ENCODE data around the gene ENTPD2.
A peak's percentile ranks its signal among the peaks of the same experiment; 100 is the strongest.

The ENTPD2 gene

GRCh38 chr9:137071282-137071681 lies 17.4 kb upstream of the ENTPD2 start:
- POLR2A ChIA-PET, result interaction anchor here (1.3 to 3.2 kb wide), 4 partner anchors 12 to 169 kb away, joined by 3 to 27 read pairs (median 6); partner anchors contain the start of gene MAN1B1
- DNase-seq (ENCODE audit: extremely low spot score), result no peak
- TF ChIP-seq TARDBP (IDR thresholded peaks at IDR 0.05) (no peak), ZNF384 (IDR thresholded peaks at IDR 0.05) (no peak), LEF1 (IDR thresholded peaks at IDR 0.05; ENCODE audit: borderline replicate concordance) (no peak), SUZ12 (IDR thresholded peaks at IDR 0.05) (no peak), PKNOX1 (IDR thresholded peaks at IDR 0.05) (no peak), L3MBTL2 (conservative IDR thresholded peaks at IDR 0.05) (no peak), FOXA1 (IDR thresholded peaks at IDR 0.05) (no peak), ARNT (IDR thresholded peaks at IDR 0.05) (no peak), HDGF (IDR thresholded peaks at IDR 0.05; ENCODE audit: borderline replicate concordance) (no peak), SP1 (IDR thresholded peaks at IDR 0.05) (no peak), BHLHE40 (IDR thresholded peaks at IDR 0.05; ENCODE audit: borderline replicate concordance) (no peak), NFRKB (IDR thresholded peaks at IDR 0.05) (no peak), ELF4 (IDR thresholded peaks at IDR 0.05) (no peak), CTBP1 (IDR thresholded peaks at IDR 0.05; ENCODE audit: borderline replicate concordance) (no peak), FOXK2 (IDR thresholded peaks at IDR 0.05) (no peak), FOXM1 (IDR thresholded peaks at IDR 0.05; ENCODE audit: borderline replicate concordance) (no peak)

GRCh38 chr9:137070906-137071275 lies 17.0 kb upstream of the ENTPD2 start:
- no peak for DNase-seq (ENCODE audit: extremely low spot score)
- TF ChIP-seq TARDBP (IDR thresholded peaks at IDR 0.05), result no peak
- TF ChIP-seq HDGF (IDR thresholded peaks at IDR 0.05; ENCODE audit: borderline replicate concordance), result no peak
- TF ChIP-seq LEF1 (IDR thresholded peaks at IDR 0.05; ENCODE audit: borderline replicate concordance), result no peak
- 0 out of 2 replicates have a peak, but pooled peaks have one; percentile 1 for TF ChIP-seq L3MBTL2 (conservative IDR thresholded peaks at IDR 0.05)
- TF ChIP-seq ZNF384 (IDR thresholded peaks at IDR 0.05), result no peak
- CTCF ChIA-PET, result interaction anchor here (0.8 to 2.4 kb wide), 6 partner anchors 13 to 166 kb away, joined by 3 to 11 read pairs (median 6); partner anchors contain the start of genes ABCA2 and NPDC1
- POLR2A ChIA-PET, result interaction anchor here (1.2 to 3.2 kb wide), 5 partner anchors 13 to 170 kb away, joined by 3 to 27 read pairs (median 5); partner anchors contain the start of gene MAN1B1

More at GRCh38 chr9:137071282-137071681, 17.4 kb upstream of the ENTPD2 start:
- CTCF ChIA-PET, result interaction anchor here (1.2 to 2.4 kb wide), 4 partner anchors 13 to 42 kb away, joined by 3 to 11 read pairs (median 8); partner anchors contain the start of genes ABCA2 and NPDC1

- CTCF ChIA-PET, result interaction anchor here (0.8 to 2.4 kb wide), 7 partner anchors 12 to 166 kb away, joined by 3 to 11 read pairs (median 8); partner anchors contain the start of genes ABCA2 and NPDC1
- POLR2A ChIA-PET, result interaction anchor here (0.9 to 3.2 kb wide), 10 partner anchors 12 to 828 kb away, joined by 3 to 27 read pairs (median 4); partner anchors contain the start of gene MAN1B1
- peak; percentile 93 for DNase-seq (ENCODE audit: extremely low spot score)
Observed at GRCh38 chr9:137070201-137070905, 16.5 kb upstream of the ENTPD2 start, which contains the start of gene SAPCD2. Gene SAPCD2, minus strand, starts transcription at chr9:137070557. Its CDS starts 97 bp downstream, at chr9:137070460.

GRCh38 chr9:137069508-137070091 lies 15.7 kb upstream of the ENTPD2 start:
- ChIA-PET POLR2A (interaction anchor here (0.9 to 3.2 kb wide), 9 partner anchors 12 to 827 kb away, joined by 3 to 27 read pairs (median 4); partner anchors contain the start of gene MAN1B1), CTCF (interaction anchor here (1.9 to 2.4 kb wide), 4 partner anchors 11 to 167 kb away, joined by 4 to 10 read pairs (median 8); partner anchors contain the start of gene NPDC1)
- TF ChIP-seq SUZ12 (IDR thresholded peaks at IDR 0.05) (no peak), SP1 (IDR thresholded peaks at IDR 0.05) (no peak), HDGF (IDR thresholded peaks at IDR 0.05; ENCODE audit: borderline replicate concordance) (no peak)
- no peak for DNase-seq (ENCODE audit: extremely low spot score)

More at GRCh38 chr9:137070201-137070905, 16.5 kb upstream of the ENTPD2 start, which contains the start of gene SAPCD2:
- no peak for TF ChIP-seq ARNT (IDR thresholded peaks at IDR 0.05)
- no peak for TF ChIP-seq PKNOX1 (IDR thresholded peaks at IDR 0.05)
- no peak for TF ChIP-seq BHLHE40 (IDR thresholded peaks at IDR 0.05; ENCODE audit: borderline replicate concordance)
- TF ChIP-seq SP1 (IDR thresholded peaks at IDR 0.05), result no peak
- TF ChIP-seq SUZ12 (IDR thresholded peaks at IDR 0.05), result no peak
- no peak for TF ChIP-seq FOXA1 (IDR thresholded peaks at IDR 0.05)
- TF ChIP-seq FOXM1 (IDR thresholded peaks at IDR 0.05; ENCODE audit: borderline replicate concordance), result peak; percentile 51; the same call in 1 of the 2 replicates
- no peak for TF ChIP-seq NFRKB (IDR thresholded peaks at IDR 0.05)
- TF ChIP-seq LEF1 (IDR thresholded peaks at IDR 0.05; ENCODE audit: borderline replicate concordance), result 0 out of 2 replicates have a peak, but pooled peaks have one; percentile 41
- no peak for TF ChIP-seq CTBP1 (IDR thresholded peaks at IDR 0.05; ENCODE audit: borderline replicate concordance)
- TF ChIP-seq FOXK2 (IDR thresholded peaks at IDR 0.05), result no peak
- TF ChIP-seq L3MBTL2 (conservative IDR thresholded peaks at IDR 0.05), result peak; percentile 48; the same call in 1 of the 2 replicates
- no peak for TF ChIP-seq ELF4 (IDR thresholded peaks at IDR 0.05)
- peak; percentile 99 for TF ChIP-seq ZNF384 (IDR thresholded peaks at IDR 0.05)
- no peak for TF ChIP-seq HDGF (IDR thresholded peaks at IDR 0.05; ENCODE audit: borderline replicate concordance)
- no peak for TF ChIP-seq TARDBP (IDR thresholded peaks at IDR 0.05)

- POLR2A ChIA-PET, result interaction anchor here (0.7 to 3.2 kb wide), 6 partner anchors 17 to 172 kb away, joined by 3 to 27 read pairs (median 4); partner anchors contain the start of genes MAN1B1 and TUBB4B
Observed at GRCh38 chr9:137068539-137069507, 15.0 kb upstream of the ENTPD2 start.

More at GRCh38 chr9:137068539-137069507, 15.0 kb upstream of the ENTPD2 start:
- DNase-seq (ENCODE audit: extremely low spot score), result no peak
- CTCF ChIA-PET, result interaction anchor here (0.9 to 2.8 kb wide), 12 partner anchors 8 to 168 kb away, joined by 4 to 16 read pairs (median 8); partner anchors contain the start of genes MAN1B1, NPDC1 and UAP1L1
- no peak for TF ChIP-seq BHLHE40 (IDR thresholded peaks at IDR 0.05; ENCODE audit: borderline replicate concordance)
- TF ChIP-seq FOXM1 (IDR thresholded peaks at IDR 0.05; ENCODE audit: borderline replicate concordance), result no peak
- no peak for TF ChIP-seq SP1 (IDR thresholded peaks at IDR 0.05)
- no peak for TF ChIP-seq SUZ12 (IDR thresholded peaks at IDR 0.05)
- TF ChIP-seq L3MBTL2 (conservative IDR thresholded peaks at IDR 0.05), result no peak
- no peak for TF ChIP-seq TARDBP (IDR thresholded peaks at IDR 0.05)
- TF ChIP-seq ELF4 (IDR thresholded peaks at IDR 0.05), result no peak
- no peak for TF ChIP-seq CTBP1 (IDR thresholded peaks at IDR 0.05; ENCODE audit: borderline replicate concordance)
- no peak for TF ChIP-seq ZNF384 (IDR thresholded peaks at IDR 0.05)
- TF ChIP-seq FOXA1 (IDR thresholded peaks at IDR 0.05), result no peak
- no peak for TF ChIP-seq FOXK2 (IDR thresholded peaks at IDR 0.05)
- no peak for TF ChIP-seq LEF1 (IDR thresholded peaks at IDR 0.05; ENCODE audit: borderline replicate concordance)
- no peak for TF ChIP-seq NFRKB (IDR thresholded peaks at IDR 0.05)

All from HEK293T (cell line).